C4-2B (cell line): ENCODE data around the gene FAM98B.
"Not testable (repeated sequence)": the region's sequence is repeated elsewhere in the genome, so short reads cannot be mapped to it uniquely, and the experiment has no call there.

Source experiments
- CTCF ChIP-seq: fragments of 450-650 bp; conservative IDR thresholded peaks from 2 replicates; pipeline ENCODE4 v1.5.1; 2017; ENCODE audit warnings: mild to moderate bottlenecking
- ZFX ChIP-seq: fragments of 450-650 bp; IDR thresholded peaks from 2 replicates; pipeline ENCODE4 v1.6.1; 2017

- not testable (repeated sequence) for TF ChIP-seq CTCF, ZFX
Observed at GRCh38 chr15:38437603-38438002, 16.3 kb upstream of the FAM98B start.
